GM21528 (cell line): ENCODE data around the gene TRMT2A.

Experiments used
- ATAC-seq: cut with Tn5 transposase; IDR thresholded peaks from one replicate; pipeline ENCODE4 v1.9.1; 2021; ENCODE audit warnings: mild to moderate bottlenecking, moderate library complexity; ENCODE audit not compliant: unreplicated experiment, low FRiP score

TRMT2A gene

GRCh38 chr22:20149257-20150250 is 32.5 kb upstream of the TRMT2A start:
- ATAC-seq, result no peak

DNA sequence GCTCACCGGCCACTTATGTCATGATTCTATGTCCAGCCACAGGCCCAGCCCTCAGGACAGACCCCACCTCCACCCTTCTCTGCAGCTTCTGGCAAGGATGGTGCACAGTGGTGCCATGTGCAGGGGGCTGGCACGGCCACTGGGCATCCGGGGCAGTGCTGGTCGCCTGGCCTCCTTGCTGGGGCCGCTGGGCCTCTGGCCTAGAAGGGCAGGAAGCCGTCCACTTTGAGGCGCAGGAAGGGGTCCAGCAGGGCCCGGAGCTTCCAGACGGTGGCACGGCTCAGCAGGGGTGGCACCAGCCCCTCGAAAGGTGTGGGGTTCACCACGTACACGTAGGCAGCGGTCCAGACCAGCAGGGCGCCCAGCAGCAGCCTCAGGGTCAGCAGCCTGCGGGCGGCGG is 31.4 kb upstream of the TRMT2A start:
- ATAC-seq, result no peak

DNA sequence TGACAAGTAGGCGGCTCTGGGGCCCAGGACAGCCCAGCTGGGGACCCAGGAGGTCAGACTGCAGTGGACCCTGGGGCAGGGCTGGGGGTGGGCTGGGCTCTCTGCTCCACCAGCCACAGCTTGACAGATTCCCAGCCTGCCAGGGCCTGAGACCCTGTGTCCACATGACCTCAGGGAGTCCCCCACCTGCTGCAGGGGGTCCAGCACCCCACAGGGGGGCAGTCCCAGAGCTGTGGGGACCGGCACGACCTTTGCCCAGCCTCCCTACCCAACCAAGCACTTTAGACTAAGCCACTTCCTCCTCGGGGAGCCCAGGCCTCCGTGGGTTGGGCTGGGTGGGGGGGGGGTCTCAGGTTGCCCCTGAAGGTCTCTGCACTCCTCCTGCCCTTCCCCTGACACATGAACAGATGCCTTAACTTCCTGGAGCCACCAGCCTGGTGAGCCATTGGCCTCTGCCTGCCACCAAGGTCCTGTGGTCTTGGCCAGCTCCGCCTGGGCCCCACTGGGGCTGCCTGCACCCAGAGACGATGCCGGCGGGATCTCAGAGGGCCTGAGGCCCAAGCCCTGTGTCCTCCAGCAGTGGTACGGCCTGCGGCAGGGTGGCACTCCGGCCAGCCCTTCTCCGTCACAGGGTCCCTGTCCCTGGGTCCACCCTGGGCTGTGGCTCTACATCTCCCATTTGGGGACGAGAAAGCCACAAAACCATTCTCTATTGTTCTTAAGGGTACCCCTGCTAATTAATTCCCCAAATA is 30.4 kb upstream of the TRMT2A start:
- ATAC-seq, result no peak

GRCh38 chr22:20146777-20147176 is 29.8 kb upstream of the TRMT2A start:
- ATAC-seq, result no peak

DNA sequence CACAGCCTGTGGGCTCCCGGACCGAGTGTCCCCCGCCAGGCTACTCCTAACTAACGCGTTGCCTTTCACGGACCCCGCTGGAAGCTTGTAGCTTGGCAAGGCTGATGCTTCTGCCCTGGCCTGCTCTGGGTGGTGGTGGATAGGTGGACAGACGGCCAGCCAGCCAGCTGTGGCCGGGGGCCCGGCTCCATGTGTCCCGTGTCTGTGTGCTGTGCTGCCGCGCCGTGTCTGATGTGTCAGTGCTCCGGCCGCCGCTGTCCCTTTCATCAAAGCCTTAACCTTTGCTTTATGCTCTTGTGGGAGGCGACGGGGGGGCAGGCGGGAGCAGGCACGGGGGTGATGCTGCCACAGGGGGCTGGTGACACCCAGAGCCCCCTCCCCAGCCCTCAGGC is 28.8 kb upstream of the TRMT2A start:
- ATAC-seq, result no peak

GRCh38 chr22:20145206-20145831 is 28.3 kb upstream of the TRMT2A start:
- no peak for ATAC-seq

GRCh38 chr22:20143883-20144665 is 27.0 kb upstream of the TRMT2A start:
- no peak for ATAC-seq

DNA sequence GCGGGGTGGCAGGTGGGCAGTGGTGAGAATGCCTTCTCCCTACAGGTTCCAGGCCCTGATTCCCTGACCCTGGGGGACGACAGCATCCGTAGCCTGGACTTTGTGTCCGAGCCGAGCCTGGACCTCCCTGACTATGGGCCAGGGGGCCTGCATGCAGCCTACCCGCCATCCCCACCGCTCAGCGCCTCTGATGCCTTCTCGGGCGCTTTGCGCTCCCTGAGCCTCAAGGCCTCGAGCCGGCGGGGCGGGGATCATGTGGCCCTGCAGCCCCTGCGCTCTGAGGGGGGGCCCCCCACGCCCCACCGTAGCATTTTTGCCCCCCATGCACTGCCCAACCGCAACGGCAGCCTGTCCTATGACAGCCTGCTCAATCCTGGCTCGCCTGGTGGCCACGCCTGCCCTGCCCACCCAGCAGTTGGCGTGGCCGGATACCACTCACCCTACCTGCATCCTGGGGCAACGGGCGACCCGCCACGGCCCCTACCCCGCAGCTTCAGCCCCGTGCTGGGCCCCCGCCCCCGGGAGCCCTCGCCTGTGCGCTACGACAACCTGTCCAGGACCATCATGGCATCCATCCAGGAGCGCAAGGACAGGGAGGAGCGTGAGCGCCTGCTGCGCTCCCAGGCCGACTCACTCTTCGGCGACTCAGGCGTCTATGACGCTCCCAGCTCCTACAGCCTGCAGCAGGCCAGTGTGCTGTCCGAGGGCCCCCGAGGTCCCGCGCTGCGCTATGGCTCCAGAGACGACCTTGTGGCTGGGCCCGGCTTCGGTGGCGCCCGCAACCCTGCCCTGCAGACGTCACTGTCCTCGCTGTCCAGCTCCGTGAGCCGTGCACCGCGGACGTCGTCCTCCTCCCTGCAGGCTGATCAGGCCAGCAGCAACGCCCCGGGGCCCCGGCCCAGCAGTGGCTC is 25.9 kb upstream of the TRMT2A start:
- ATAC-seq, result no peak

DNA sequence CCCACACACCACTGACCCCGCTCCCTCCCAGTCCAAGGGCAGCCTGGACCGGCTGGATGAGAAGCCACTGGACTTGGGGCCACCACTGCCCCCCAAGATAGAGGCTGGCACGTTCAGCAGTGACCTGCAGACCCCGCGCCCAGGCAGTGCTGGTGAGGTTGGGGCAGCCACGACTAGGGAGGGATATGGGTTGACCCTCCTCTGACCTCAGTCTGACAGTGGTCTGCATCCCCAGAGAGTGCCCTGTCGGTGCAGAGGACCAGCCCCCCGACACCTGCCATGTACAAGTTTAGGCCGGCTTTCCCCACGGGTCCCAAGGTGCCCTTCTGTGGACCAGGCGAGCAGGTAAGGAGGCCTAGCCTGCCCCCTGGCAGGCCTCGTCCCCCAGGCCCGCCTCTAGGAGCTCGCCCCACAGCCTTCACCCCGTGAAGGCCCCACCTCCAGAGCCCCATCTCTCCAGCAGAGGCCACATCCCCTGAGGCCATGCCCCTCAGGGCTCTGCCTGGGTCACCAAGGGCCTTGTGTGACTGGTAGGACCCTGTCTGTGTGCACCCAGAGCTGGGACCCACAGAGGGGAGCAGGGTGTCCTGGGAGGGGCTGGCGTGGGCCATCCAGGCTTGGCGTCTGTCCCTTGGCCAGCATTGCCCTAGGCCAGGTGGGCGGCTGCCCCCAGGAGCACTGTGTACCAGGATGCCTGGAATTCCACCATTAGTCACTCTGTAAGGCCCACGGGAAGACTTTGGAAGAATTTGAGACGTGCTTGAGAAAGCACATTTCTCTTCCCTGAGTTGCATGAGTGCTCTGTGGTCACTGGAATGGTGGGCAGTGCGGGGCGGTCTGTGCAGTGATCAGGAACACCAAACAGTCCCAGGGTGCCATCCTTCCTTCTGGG is 24.4 kb upstream of the TRMT2A start:
- ATAC-seq, result no peak

DNA sequence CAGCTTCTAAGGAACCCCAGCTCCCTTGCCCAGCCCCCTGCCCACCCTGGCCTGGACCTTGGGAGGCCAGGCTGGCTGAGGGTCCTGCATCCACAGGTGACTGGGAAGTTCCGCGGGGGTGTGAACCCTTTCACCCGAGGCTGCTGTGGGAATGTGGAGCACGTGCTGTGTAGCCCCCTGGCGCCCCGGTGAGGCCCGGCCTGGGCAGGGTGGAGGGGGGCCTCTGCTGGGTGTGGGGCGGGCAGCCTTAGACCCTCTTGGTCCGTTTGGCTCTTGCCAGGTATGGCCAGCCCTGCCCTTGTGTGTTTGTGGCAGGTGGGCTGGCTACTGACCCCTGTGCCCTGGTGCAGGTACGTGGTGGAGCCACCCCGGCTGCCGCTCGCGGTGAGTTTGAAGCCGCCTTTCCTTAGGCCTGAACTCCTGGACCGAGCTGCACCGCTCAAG is 23.5 kb upstream of the TRMT2A start:
- ATAC-seq, result no peak

DNA sequence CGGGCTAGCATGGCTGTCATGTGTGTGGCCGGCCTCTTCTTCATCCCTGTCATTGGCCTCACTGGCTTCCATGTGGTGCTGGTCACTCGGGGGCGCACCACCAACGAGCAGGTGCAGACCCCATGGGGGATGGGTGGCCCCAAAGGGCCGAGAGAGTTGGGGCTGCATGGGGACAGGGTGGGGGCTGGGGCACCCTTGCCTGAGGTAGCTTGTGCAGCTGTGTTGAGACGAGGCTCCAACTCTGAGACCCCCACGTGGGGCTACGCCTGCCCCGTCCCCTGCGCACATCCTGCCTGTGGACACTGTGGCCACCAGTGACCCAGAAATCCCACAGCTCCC is 23.1 kb upstream of the TRMT2A start:
- no peak for ATAC-seq

GRCh38 chr22:20139391-20140106 is 22.5 kb upstream of the TRMT2A start:
- ATAC-seq, result no peak

DNA sequence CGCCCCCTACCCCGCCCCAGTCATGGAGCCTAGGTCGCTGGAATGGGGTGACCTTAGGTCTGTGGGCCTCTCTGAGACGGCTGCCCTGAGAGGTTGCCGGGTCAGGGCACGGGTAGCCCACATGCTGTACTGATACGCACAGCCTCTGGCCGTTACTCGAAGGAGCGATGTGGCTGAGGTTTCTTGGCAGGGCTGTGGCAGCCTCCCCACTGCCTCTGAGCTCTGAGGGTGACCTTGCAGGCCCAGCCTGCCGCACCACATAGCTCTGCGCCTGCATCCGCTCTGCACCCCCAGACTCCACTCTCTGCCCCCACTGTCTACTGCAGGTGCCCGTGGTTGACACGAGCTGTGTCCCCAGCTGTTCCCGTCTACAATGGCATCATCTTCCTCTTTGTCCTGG is 21.8 kb upstream of the TRMT2A start:
- ATAC-seq, result no peak

GRCh38 chr22:20138417-20138738 is 21.4 kb upstream of the TRMT2A start:
- ATAC-seq, result no peak

DNA sequence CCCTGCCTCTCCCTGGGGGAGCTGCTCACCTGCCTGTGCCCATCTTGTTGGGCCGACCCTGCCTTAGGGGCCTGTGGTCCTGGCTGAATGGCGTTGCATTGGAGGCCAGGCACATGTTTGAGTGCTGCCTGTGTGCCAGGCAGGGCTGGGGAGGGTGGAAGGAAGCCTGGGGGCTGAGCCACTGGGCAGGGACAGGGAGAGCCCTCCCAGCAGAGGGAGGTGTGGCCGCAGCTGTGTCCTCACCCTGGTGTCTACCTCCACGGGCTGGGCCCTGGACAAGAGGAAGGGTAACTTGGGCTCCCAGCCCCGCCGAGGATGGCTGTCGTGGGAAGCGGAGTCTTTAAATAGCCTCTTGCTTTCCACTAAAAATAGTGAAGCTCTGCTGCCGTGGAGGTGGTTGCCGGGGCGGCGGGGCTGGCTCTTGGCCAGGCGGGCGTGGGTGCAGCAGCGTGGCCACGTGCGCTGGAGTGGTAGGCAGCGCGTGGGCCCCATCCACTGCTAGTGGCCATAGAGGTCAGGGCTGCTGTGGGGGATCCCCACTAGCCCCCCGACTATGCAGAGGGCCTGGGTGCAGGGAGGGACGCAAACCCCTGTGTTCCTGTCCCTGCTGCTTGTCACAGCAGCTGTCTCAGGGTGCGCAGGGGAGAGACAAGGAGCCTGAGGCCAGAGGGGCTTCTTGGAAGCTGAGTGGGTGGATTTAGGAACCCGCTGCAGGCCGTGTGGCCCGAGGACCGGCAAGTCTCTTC is 20.8 kb upstream of the TRMT2A start:
- ATAC-seq, result no peak

GRCh38 chr22:20137113-20137512 is 20.1 kb upstream of the TRMT2A start:
- ATAC-seq, result no peak

DNA sequence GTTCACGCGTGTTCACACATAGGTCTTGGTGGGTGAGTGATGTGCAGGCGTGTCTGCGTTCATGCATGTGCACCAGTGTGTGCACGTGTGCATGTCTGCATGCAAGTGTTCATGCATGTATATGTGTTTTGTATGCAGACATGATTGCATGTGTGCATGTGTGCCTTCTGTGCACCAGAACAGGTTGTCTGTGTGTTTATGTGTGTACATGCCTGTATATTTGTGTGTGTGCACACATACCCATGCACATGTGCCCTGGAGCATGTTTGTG is 19.5 kb upstream of the TRMT2A start:
- ATAC-seq, result no peak
